ENCODE results near the gene ANKRD24. TPM values are rescaled to one million over a fixed set of nuclear protein-coding genes. Genes with fewer than 3 reads are reported as not detected.

ANKRD24 gene
- total RNA-seq, 1 experiment from 2014 or later: 0.26 TPM

GRCh38 chr19:4233282-4233853 is 50.9 kb downstream of the ANKRD24 start:
- intact Hi-C loops (cut with micrococcal nuclease; ENCODE audit: unreplicated experiment): no loop called here
- no peak overlapping the region for H3K27ac ChIP-seq (ENCODE audit: low read length)
- TF ChIP-seq CTCF (IDR thresholded peaks at IDR 0.05) (peak; percentile 90), SIN3A (IDR thresholded peaks at IDR 0.05; ENCODE audit: borderline replicate concordance, insufficient read depth, low read depth, low read length) (no peak)
- TF ChIP-seq, protein P1, sequence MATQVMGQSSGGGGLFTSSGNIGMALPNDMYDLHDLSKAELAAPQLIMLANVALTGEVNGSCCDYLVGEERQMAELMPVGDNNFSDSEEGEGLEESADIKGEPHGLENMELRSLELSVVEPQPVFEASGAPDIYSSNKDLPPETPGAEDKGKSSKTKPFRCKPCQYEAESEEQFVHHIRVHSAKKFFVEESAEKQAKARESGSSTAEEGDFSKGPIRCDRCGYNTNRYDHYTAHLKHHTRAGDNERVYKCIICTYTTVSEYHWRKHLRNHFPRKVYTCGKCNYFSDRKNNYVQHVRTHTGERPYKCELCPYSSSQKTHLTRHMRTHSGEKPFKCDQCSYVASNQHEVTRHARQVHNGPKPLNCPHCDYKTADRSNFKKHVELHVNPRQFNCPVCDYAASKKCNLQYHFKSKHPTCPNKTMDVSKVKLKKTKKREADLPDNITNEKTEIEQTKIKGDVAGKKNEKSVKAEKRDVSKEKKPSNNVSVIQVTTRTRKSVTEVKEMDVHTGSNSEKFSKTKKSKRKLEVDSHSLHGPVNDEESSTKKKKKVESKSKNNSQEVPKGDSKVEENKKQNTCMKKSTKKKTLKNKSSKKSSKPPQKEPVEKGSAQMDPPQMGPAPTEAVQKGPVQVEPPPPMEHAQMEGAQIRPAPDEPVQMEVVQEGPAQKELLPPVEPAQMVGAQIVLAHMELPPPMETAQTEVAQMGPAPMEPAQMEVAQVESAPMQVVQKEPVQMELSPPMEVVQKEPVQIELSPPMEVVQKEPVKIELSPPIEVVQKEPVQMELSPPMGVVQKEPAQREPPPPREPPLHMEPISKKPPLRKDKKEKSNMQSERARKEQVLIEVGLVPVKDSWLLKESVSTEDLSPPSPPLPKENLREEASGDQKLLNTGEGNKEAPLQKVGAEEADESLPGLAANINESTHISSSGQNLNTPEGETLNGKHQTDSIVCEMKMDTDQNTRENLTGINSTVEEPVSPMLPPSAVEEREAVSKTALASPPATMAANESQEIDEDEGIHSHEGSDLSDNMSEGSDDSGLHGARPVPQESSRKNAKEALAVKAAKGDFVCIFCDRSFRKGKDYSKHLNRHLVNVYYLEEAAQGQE (IDR thresholded peaks at IDR 0.05; ENCODE audit: insufficient read depth in 1 of 2, low read depth in 2 of 2, low read length in 1 of 2): no peak; a peak in 1 of 4 replicates
- H3K27me3 ChIP-seq (ENCODE audit: control insufficient read depth, insufficient read depth, low read length): no peaks in the 10 kb centered on the region
- CTCF ChIA-PET: interaction anchor here (0.8 kb wide), 1 partner anchor 33 kb away, joined by 3 read pairs; no protein-coding TSS in a partner anchor
- peak; percentile 33 for DNase-seq (ENCODE audit: low read depth, low spot score)
- POLR2A ChIA-PET: no interaction called here
- H3K4me1 ChIP-seq (ENCODE audit: control insufficient read depth, insufficient read depth, low read length): no peaks in the 10 kb centered on the region; the same call in 1 of the 2 replicates
- H3K4me3 ChIP-seq (ENCODE audit: low read depth in 2 of 2, low read length in 2 of 2): peak overlapping the region in 1 of 2 experiments; percentile 9; a peak in 1 of 4 replicates
- in situ Hi-C loops (cut with HindIII; ENCODE audit: low pct_unique_long_range_greater_than_20kb, low sequenced_read_pairs): no loop called here
- peak; percentile 75 for ATAC-seq
- BruUV-seq (replicated peaks): no TSS peak
- H3K36me3 ChIP-seq (ENCODE audit: control insufficient read depth, insufficient read depth, low read length): no peaks in the 10 kb centered on the region
- H3K9me3 ChIP-seq (ENCODE audit: control insufficient read depth, insufficient read depth, low read depth, low read length): no peaks in the 10 kb centered on the region

- no peak for ATAC-seq
- intact Hi-C loops (cut with micrococcal nuclease; ENCODE audit: unreplicated experiment): no loop called here
Observed at GRCh38 chr19:4234142-4234861, 51.8 kb downstream of the ANKRD24 start.

More at GRCh38 chr19:4234142-4234861, 51.8 kb downstream of the ANKRD24 start:
- Histone ChIP-seq H3K4me1 (ENCODE audit: control insufficient read depth, insufficient read depth, low read length) (no peaks in the 10 kb centered on the region), H3K9me3 (ENCODE audit: control insufficient read depth, insufficient read depth, low read depth, low read length) (no peaks in the 10 kb centered on the region), H3K27me3 (ENCODE audit: control insufficient read depth, insufficient read depth, low read length) (no peaks in the 10 kb centered on the region), H3K27ac (ENCODE audit: low read length) (no peak overlapping the region), H3K4me3 (ENCODE audit: low read depth in 2 of 2, low read length in 2 of 2) (no peak overlapping the region), H3K36me3 (ENCODE audit: control insufficient read depth, insufficient read depth, low read length) (no peaks in the 10 kb centered on the region)
- ChIA-PET CTCF (interaction anchor here (0.8 kb wide), 1 partner anchor 32 kb away, joined by 3 read pairs; no protein-coding TSS in a partner anchor), POLR2A (no interaction called here)
- no peak for DNase-seq (ENCODE audit: low read depth, low spot score)
- no TSS peak for BruUV-seq (replicated peaks)
- in situ Hi-C loops (cut with HindIII; ENCODE audit: low pct_unique_long_range_greater_than_20kb, low sequenced_read_pairs): no loop called here
- TF ChIP-seq POLR2AphosphoS5 (IDR thresholded peaks at IDR 0.05; ENCODE audit: low read depth, low read length): no peak
- TF ChIP-seq SIN3A (IDR thresholded peaks at IDR 0.05; ENCODE audit: borderline replicate concordance, insufficient read depth, low read depth, low read length): no peak
- TF ChIP-seq, protein P1 (IDR thresholded peaks at IDR 0.05; ENCODE audit: insufficient read depth in 1 of 2, low read depth in 2 of 2, low read length in 1 of 2): no peak
- TF ChIP-seq TCF7L2 (IDR thresholded peaks at IDR 0.05; ENCODE audit: low read depth, low read length): no peak
- TF ChIP-seq CTCF (IDR thresholded peaks at IDR 0.05): no peak
